Measurements from ENCODE around the gene CORO1C.

GRCh38 chr12:108622421-108622820 is 108.9 kb downstream of the CORO1C start:
- TF ChIP-seq CTCF (IDR thresholded peaks at IDR 0.05 in 2 of 3, conservative IDR thresholded peaks at IDR 0.05 in 1 of 3; ENCODE audit: borderline replicate concordance in 1 of 3, insufficient read depth in 1 of 3, low read depth in 2 of 3, low read length in 2 of 3) (no peak), FOSL1 (IDR thresholded peaks at IDR 0.05; ENCODE audit: low read depth) (no peak), JUND (IDR thresholded peaks at IDR 0.05) (no peak), YY1 (IDR thresholded peaks at IDR 0.05; ENCODE audit: extremely low read depth, insufficient replicate concordance, low read depth, low read length) (no peak), POLR2AphosphoS5 (IDR thresholded peaks at IDR 0.05; ENCODE audit: low read depth, low read length) (no peak), EZH2 (IDR thresholded peaks at IDR 0.05) (no peak), POLR2A (IDR thresholded peaks at IDR 0.05; ENCODE audit: borderline replicate concordance, extremely low read depth, insufficient read depth, insufficient read length) (no peak), CEBPB (IDR thresholded peaks at IDR 0.05; ENCODE audit: low read depth) (no peak), EZH2phosphoT487 (IDR thresholded peaks at IDR 0.05; ENCODE audit: borderline replicate concordance) (no peak), MAX (IDR thresholded peaks at IDR 0.05) (no peak), TCF7L2 (IDR thresholded peaks at IDR 0.05; ENCODE audit: borderline replicate concordance, extremely low read depth, insufficient read depth, insufficient read length) (no peak), REST (IDR thresholded peaks at IDR 0.05; ENCODE audit: low read depth) (no peak)

Data from HCT116 (cell line).